Kidney epithelial cell (primary cell): Measurements from ENCODE around the gene FGF22. TPM values are rescaled to one million over a fixed set of nuclear protein-coding genes. Genes with fewer than 3 reads are reported as not detected.
A peak's percentile ranks its signal among the peaks of the same experiment; 100 is the strongest.

Experiments used
- DNase-seq: peaks from one replicate; pipeline ENCODE4 v3.0.0-alpha.2; 2010; ENCODE audit warnings: low read depth
- H3K27me3 ChIP-seq: 2 replicates; pipeline ENCODE4 v1.6.0; 2011; ENCODE audit warnings: low read length; ENCODE audit not compliant: control insufficient read depth, insufficient read depth
- H3K36me3 ChIP-seq: 2 replicates; pipeline ENCODE4 v1.5.1; 2011; ENCODE audit warnings: low read length; ENCODE audit not compliant: control insufficient read depth, insufficient read depth
- H3K4me3 ChIP-seq: 2 replicates; pipeline ENCODE4 v1.5.1; 2011; ENCODE audit warnings: low read depth, mild to moderate bottlenecking, control low read depth, low read length
- CTCF ChIP-seq: IDR thresholded peaks from 2 replicates; pipeline ENCODE4 v1.5.1; 2011; ENCODE audit warnings: mild to moderate bottlenecking, moderate library complexity, low read length, control low read depth, inconsistent platforms; ENCODE audit not compliant: insufficient read depth, poor library complexity, severe bottlenecking
- total RNA-seq: library from RNA; depleted of rRNA; stranded (reverse); fragments of >200 nt; gene quantifications from 2 replicates; pipeline ENCODE4 v1.2.3, GENCODE V29; 2015

The FGF22 gene
- total RNA-seq, 1 donor from 2014 or later: not detected

- peaks cover 4% of the 10 kb centered on the region for H3K27me3 ChIP-seq
- TF ChIP-seq CTCF: no peak
- H3K36me3 ChIP-seq: peaks cover 1% of the 10 kb centered on the region
- DNase-seq: no peak
- no peak overlapping the region for H3K4me3 ChIP-seq
Observed at GRCh38 chr19:610071-610800, 29.4 kb upstream of the FGF22 start.

- peaks cover 1% of the 10 kb centered on the region for H3K36me3 ChIP-seq
- H3K4me3 ChIP-seq: no peak overlapping the region
- peaks cover 4% of the 10 kb centered on the region for H3K27me3 ChIP-seq
- no peak for TF ChIP-seq CTCF
- DNase-seq: no peak
Observed at GRCh38 chr19:610801-611480, 28.7 kb upstream of the FGF22 start.

GRCh38 chr19:611481-611868 lies 28.2 kb upstream of the FGF22 start:
- peaks cover 1% of the 10 kb centered on the region for H3K36me3 ChIP-seq
- peaks cover 4% of the 10 kb centered on the region for H3K27me3 ChIP-seq
- no peak for TF ChIP-seq CTCF
- DNase-seq: peak; percentile 76
- no peak overlapping the region for H3K4me3 ChIP-seq

GRCh38 chr19:612941-613340 lies 26.7 kb upstream of the FGF22 start:
- H3K36me3 ChIP-seq: peaks cover 1% of the 10 kb centered on the region
- TF ChIP-seq CTCF: no peak
- DNase-seq: no peak
- H3K27me3 ChIP-seq: peaks cover 4% of the 10 kb centered on the region
- no peak overlapping the region for H3K4me3 ChIP-seq

GRCh38 chr19:613732-614567 lies 25.7 kb upstream of the FGF22 start:
- Histone ChIP-seq H3K36me3 (peaks cover 5% of the 10 kb centered on the region), H3K4me3 (no peak overlapping the region), H3K27me3 (peaks cover 4% of the 10 kb centered on the region)
- TF ChIP-seq CTCF: no peak
- DNase-seq: no peak
